Measurements from ENCODE around the gene TMEM14C. TPM values are rescaled to one million over a fixed set of nuclear protein-coding genes. Genes with fewer than 3 reads are reported as not detected.

The TMEM14C gene
- total RNA-seq, 1 experiment from 2014 or later, result 84.7 TPM

DNA sequence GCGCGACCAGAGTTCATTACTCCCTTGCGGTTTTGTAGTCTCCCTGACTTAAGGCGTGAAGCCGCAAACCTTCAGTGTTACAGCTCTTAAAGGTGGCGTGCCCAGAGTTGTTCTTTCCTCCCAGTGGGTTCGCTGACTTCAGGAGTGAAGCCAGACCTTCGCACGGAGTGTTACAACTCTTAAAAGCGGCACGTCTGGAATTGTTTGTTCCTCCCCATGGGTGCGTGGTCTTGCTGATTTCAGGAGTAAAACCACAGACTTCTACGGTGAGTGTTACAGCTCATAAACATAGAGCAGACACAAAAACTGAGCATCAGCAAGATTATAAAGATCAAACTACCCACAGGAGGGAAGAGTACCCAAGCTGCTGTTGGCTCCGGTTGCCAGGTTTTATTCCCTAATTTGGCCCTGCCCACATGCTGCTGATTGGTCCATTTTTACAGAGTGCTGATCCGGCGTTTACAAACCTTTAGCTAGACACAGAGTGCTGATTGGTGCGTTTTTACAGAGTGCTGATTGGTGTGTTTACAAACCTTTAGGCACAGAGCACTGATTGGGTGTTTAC is 10.4 kb downstream of the TMEM14C start:
- no peak overlapping the region for H3K27ac ChIP-seq (ENCODE audit: low read depth, low read length)
- POLR2A ChIA-PET, result interaction anchor here (1.0 kb wide), 1 partner anchor 9 kb away, joined by 5 read pairs; no protein-coding TSS in a partner anchor

More for the DNA sequence above, 10.4 kb downstream of the TMEM14C start:
- peak; percentile 52 for ATAC-seq
- peak overlapping the region; percentile 71; the same call in 1 of the 2 replicates for H3K4me2 ChIP-seq (ENCODE audit: low read length)
- intact Hi-C loops (cut with micrococcal nuclease), result no loop called here
- BruUV-seq (replicated peaks), result no TSS peak
- no peak for DNase-seq (ENCODE audit: low read depth, low spot score)
- H3K9me3 ChIP-seq (ENCODE audit: control insufficient read depth in 1 of 2, insufficient read depth in 1 of 2, low read depth in 1 of 2, low read length in 2 of 2), result no peaks in the 10 kb centered on the region
- peaks cover 20 to 25% of the 10 kb centered on the region in 2 experiments for H3K4me1 ChIP-seq (ENCODE audit: control insufficient read depth in 1 of 2, insufficient read depth in 2 of 2, low read length in 2 of 2)
- no peak for TF ChIP-seq TCF7L2 (IDR thresholded peaks at IDR 0.05; ENCODE audit: borderline replicate concordance, extremely low read depth, insufficient read depth, insufficient read length)
- no peak for TF ChIP-seq ELF1 (IDR thresholded peaks at IDR 0.05; ENCODE audit: borderline replicate concordance, low read depth)
- no peak for TF ChIP-seq EZH2 (IDR thresholded peaks at IDR 0.05)
- no peak for TF ChIP-seq CTCF (IDR thresholded peaks at IDR 0.05 in 2 of 3, conservative IDR thresholded peaks at IDR 0.05 in 1 of 3; ENCODE audit: borderline replicate concordance in 1 of 3, insufficient read depth in 1 of 3, low read depth in 2 of 3, low read length in 2 of 3)
- no peak for TF ChIP-seq CBX3 (IDR thresholded peaks at IDR 0.05; ENCODE audit: low read depth)
- TF ChIP-seq, protein P1, sequence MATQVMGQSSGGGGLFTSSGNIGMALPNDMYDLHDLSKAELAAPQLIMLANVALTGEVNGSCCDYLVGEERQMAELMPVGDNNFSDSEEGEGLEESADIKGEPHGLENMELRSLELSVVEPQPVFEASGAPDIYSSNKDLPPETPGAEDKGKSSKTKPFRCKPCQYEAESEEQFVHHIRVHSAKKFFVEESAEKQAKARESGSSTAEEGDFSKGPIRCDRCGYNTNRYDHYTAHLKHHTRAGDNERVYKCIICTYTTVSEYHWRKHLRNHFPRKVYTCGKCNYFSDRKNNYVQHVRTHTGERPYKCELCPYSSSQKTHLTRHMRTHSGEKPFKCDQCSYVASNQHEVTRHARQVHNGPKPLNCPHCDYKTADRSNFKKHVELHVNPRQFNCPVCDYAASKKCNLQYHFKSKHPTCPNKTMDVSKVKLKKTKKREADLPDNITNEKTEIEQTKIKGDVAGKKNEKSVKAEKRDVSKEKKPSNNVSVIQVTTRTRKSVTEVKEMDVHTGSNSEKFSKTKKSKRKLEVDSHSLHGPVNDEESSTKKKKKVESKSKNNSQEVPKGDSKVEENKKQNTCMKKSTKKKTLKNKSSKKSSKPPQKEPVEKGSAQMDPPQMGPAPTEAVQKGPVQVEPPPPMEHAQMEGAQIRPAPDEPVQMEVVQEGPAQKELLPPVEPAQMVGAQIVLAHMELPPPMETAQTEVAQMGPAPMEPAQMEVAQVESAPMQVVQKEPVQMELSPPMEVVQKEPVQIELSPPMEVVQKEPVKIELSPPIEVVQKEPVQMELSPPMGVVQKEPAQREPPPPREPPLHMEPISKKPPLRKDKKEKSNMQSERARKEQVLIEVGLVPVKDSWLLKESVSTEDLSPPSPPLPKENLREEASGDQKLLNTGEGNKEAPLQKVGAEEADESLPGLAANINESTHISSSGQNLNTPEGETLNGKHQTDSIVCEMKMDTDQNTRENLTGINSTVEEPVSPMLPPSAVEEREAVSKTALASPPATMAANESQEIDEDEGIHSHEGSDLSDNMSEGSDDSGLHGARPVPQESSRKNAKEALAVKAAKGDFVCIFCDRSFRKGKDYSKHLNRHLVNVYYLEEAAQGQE (IDR thresholded peaks at IDR 0.05; ENCODE audit: low read depth), result no peak
- no peak for TF ChIP-seq YY1 (IDR thresholded peaks at IDR 0.05; ENCODE audit: extremely low read depth, insufficient replicate concordance, low read depth, low read length)
- TF ChIP-seq FOSL1 (IDR thresholded peaks at IDR 0.05; ENCODE audit: low read depth), result no peak
- TF ChIP-seq ZFX (IDR thresholded peaks at IDR 0.05), result no peak
- no peak for TF ChIP-seq ZBTB33 (IDR thresholded peaks at IDR 0.05; ENCODE audit: extremely low read depth, insufficient replicate concordance, low read length)
- no peak overlapping the region for H3K4me3 ChIP-seq (replicated peaks in 1 of 2; ENCODE audit: low read depth in 1 of 2, low read length in 2 of 2)
- no peak overlapping the region for H3K9ac ChIP-seq (ENCODE audit: low read length)
- H2AFZ ChIP-seq (ENCODE audit: low read depth, low read length, poor library complexity, severe bottlenecking), result no peak overlapping the region
- no peaks in the 10 kb centered on the region for H3K9me2 ChIP-seq (ENCODE audit: insufficient read depth)
- H3K27me3 ChIP-seq (ENCODE audit: insufficient read depth, low read length), result no peaks in the 10 kb centered on the region
- H4K20me1 ChIP-seq (ENCODE audit: insufficient read depth), result no peaks in the 10 kb centered on the region
- no peaks in the 10 kb centered on the region for H3K79me2 ChIP-seq (ENCODE audit: insufficient read depth, low read length)
- H3K36me3 ChIP-seq (ENCODE audit: control insufficient read depth in 1 of 2, insufficient read depth in 2 of 2, low read length in 2 of 2), result peaks cover 7 to 15% of the 10 kb centered on the region in 2 experiments; a peak in 3 of 4 replicates
- RAD21 ChIA-PET (ENCODE audit: low non-redundant PET in 1 of 2, low total read pairs in 2 of 2, uncharacterized antibody in 2 of 2, unreplicated experiment in 2 of 2), result no interaction called here
- CTCF ChIA-PET, result no interaction called here
